Activated effector memory CD4-positive, alpha-beta T cell treated with Interleukin-2 at 50 U/mL for 16 hours (primary cell): ENCODE measurements around the gene COL13A1.

Experiments used
- DNase-seq: peaks from one replicate; pipeline ENCODE4 v3.0.0-alpha.2; 2020

The COL13A1 gene

GRCh38 chr10:69892406-69892805 lies 90.7 kb downstream of the COL13A1 start:
- no peak for DNase-seq

GRCh38 chr10:69892816-69893215 lies 91.1 kb downstream of the COL13A1 start:
- DNase-seq, result no peak

- DNase-seq, result no peak
Measured at GRCh38 chr10:69893271-69893900, 91.7 kb downstream of the COL13A1 start.

GRCh38 chr10:69894156-69894555 lies 92.5 kb downstream of the COL13A1 start:
- no peak for DNase-seq

GRCh38 chr10:69895759-69896158 lies 94.1 kb downstream of the COL13A1 start:
- DNase-seq, result no peak

- DNase-seq, result no peak
Measured at GRCh38 chr10:69896606-69897231, 95.0 kb downstream of the COL13A1 start.

GRCh38 chr10:69897432-69897831 lies 95.7 kb downstream of the COL13A1 start:
- DNase-seq, result no peak

GRCh38 chr10:69897999-69898398 lies 96.3 kb downstream of the COL13A1 start:
- no peak for DNase-seq

GRCh38 chr10:69898524-69898923 lies 96.8 kb downstream of the COL13A1 start:
- no peak for DNase-seq

- DNase-seq, result no peak
Measured at GRCh38 chr10:69898941-69899340, 97.2 kb downstream of the COL13A1 start.

- DNase-seq, result no peak
Measured at GRCh38 chr10:69899727-69900595, 98.3 kb downstream of the COL13A1 start.

GRCh38 chr10:69901022-69901421 lies 99.3 kb downstream of the COL13A1 start:
- no peak for DNase-seq

GRCh38 chr10:69901628-69902505 lies 100.2 kb downstream of the COL13A1 start:
- DNase-seq, result no peak

GRCh38 chr10:69902835-69903535 lies 101.3 kb downstream of the COL13A1 start:
- DNase-seq, result no peak

GRCh38 chr10:69904533-69904932 lies 102.8 kb downstream of the COL13A1 start:
- no peak for DNase-seq

GRCh38 chr10:69906425-69906824 lies 104.7 kb downstream of the COL13A1 start:
- no peak for DNase-seq

GRCh38 chr10:69907517-69907916 lies 105.8 kb downstream of the COL13A1 start:
- DNase-seq, result no peak

GRCh38 chr10:69908124-69908523 lies 106.4 kb downstream of the COL13A1 start:
- DNase-seq, result no peak

- DNase-seq, result no peak
Measured at GRCh38 chr10:69910561-69910960, 108.9 kb downstream of the COL13A1 start.

- DNase-seq, result no peak
Measured at GRCh38 chr10:69911613-69912528, 110.2 kb downstream of the COL13A1 start.

GRCh38 chr10:69912589-69912988 lies 110.9 kb downstream of the COL13A1 start:
- DNase-seq, result no peak
